Left colon (tissue), 2 donors: Measurements from ENCODE around the gene DCST1. TPM values are rescaled to one million over a fixed set of nuclear protein-coding genes. Genes with fewer than 3 reads are reported as not detected.

ENCODE experiments used
- ATAC-seq: fragments of 200-7000 bp; cut with Tn5 transposase; one replicate; pipeline ENCODE4 v1.9.1; 2020; ENCODE audit warnings: mild to moderate bottlenecking, moderate library complexity
- DNase-seq, 2 donors: peaks; one replicate each; pipeline ENCODE4 v3.0.0-alpha.2; 2020
- intact Hi-C, 2 donors: fragments of 100-400 bp; cut with DNase I in 1 of 2; cut with micrococcal nuclease in 1 of 2; formaldehyde crosslinking; loops; one replicate each; pipeline versions ENCODE4 v1.11.2 to v1.14.0; 2022; cut with DNase I, micrococcal nuclease
- total RNA-seq, 2 donors: library from RNA; stranded (reverse); fragmentation: NEBNext Ultra II Directional; extraction: Animal tissue kit (Norgen Biotek cat#: 25700); gene quantifications; one replicate each; pipeline ENCODE4 v1.2.1, GENCODE V29; 2021
- donor health status: DM: no; HTN: no; CAD: no.
- donor health status: DM: yes; HTN: yes; CAD: no.

Gene DCST1
- total RNA-seq, 2 donors from 2014 or later, result 0.21 TPM; not detected in 1

DNA sequence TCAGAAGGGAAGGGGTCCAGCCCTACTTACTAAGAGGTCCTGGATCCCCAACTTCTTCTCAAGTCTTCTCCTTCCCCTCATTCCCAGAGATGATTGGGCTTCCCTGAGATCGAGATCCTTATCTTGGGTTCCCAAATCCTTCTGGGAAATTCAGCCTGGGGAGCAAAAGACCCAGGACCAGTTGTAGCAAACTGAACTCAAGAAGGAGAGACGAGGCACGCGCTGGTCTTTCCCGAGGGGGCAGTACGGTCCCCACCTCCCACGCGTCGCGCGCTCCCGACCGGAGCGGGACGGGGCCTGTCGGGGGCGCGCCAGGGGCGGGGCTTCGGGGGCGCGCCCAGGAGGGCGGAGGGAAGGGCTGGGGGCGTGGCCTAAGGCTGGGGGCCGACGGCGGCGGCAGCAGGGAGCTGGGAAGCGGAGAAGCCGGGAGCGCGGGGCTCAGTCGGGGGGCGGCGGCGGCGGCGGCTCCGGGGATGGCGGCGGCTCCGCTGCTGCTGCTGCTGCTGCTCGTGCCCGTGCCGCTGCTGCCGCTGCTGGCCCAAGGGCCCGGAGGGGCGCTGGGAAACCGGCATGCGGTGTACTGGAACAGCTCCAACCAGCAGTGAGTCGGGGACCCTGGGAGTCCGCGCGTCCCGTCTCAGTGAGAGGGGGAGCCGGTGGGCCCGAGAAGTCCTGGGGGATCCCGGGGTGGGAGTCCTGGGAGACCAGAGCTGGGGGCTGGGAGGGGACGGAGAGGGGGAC, 45.0 kb downstream of the DCST1 start, which contains the start of gene EFNA3:
Gene EFNA3, plus strand, starts transcription at position 369 of the 741 bp plus-strand sequence. Its CDS starts 105 bp downstream, at position 474.
- intact Hi-C loops, result no loop called here
- ATAC-seq (peak; percentile 52), DNase-seq (peak; percentile 75 to 88)

GRCh38 chr1:155079210-155079486, 45.5 kb downstream of the DCST1 start:
- no peak for DNase-seq
- ATAC-seq, result no peak
- intact Hi-C loops, result no loop called here

DNA sequence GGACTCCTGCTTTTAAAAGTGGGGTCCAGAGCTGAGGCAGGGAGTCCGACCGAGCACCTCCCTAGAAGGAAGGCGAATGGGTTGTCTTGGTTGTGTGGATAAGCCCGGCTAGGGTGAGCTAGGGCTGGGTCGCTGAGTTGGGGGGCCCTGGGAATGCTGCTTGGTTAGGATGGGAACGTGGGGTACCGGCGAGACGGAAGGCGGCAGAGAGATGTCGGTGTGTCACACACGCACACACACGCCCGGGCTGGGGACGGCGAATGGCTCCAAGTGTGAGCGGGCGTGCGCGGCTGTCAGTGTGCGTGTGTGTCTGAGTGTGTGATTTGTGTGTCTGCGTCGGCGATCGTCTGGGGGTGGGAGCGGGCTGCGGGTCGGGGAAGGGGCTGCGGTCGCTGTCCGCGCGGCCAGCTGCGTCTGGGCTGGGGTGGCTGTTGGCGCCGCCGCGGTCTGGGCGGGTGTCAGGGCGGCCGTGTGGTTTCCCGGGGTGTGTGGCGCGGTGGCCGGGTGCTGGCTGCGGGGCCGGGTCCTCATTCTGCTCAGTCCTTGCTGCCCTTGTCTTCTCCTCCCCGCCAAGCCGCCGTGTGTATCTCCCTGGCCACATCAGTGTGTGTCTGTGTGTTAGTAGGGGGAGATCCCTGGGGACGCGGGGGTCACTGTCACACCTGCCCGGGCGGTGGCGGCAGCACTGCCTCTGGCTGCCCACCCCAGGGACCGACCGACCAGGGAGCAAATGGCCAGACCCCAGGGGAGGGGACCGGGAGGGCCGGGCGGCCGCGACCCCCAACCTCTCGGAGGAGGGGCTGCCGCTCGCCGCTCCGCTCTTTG, 46.1 kb downstream of the DCST1 start:
- intact Hi-C loops, result no loop called here
- no peak for ATAC-seq
- peak in 1 of 2 donors; percentile 52 for DNase-seq

GRCh38 chr1:155080312-155081228, 46.9 kb downstream of the DCST1 start:
- ATAC-seq (no peak), DNase-seq (peak in 1 of 2 donors; percentile 74)
- intact Hi-C loops, result no loop called here

- intact Hi-C loops, result no loop called here
- ATAC-seq (no peak), DNase-seq (peak in 1 of 2 donors; percentile 66)
Observed at GRCh38 chr1:155081472-155082300, 48.1 kb downstream of the DCST1 start.

GRCh38 chr1:155082301-155083051, 48.9 kb downstream of the DCST1 start:
- intact Hi-C loops, result no loop called here
- ATAC-seq (peak; percentile 9), DNase-seq (peak; percentile 59 to 75)

DNA sequence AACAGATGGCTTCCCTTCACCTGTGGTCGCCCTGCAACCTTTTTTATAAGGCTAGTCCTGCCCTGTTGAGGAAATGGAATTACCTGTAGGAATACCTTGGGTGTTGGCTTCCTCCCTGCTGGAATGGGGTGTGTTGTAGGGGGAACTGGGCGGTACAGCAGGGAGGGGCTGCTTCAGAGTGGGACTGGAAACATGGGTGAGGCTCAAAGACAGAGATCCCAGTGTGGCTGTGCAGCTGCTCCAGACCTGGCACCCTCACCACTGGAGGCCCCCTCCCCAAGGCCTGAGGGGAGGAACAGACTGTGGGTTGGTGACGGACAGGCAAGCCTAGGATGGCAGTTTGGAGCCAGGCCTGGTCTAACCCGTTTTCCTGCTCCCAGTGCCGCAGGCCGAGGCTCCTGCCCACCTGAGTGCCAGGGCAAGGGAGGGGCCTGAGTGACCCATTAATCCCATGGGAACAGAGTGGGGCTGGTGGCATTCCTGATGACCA, 49.5 kb downstream of the DCST1 start:
- intact Hi-C loops, result no loop called here
- DNase-seq (peak; percentile 74 to 91), ATAC-seq (peak; percentile 54)

GRCh38 chr1:155083865-155084721, 50.5 kb downstream of the DCST1 start:
- ATAC-seq, result peak; percentile 2
- intact Hi-C loops, result no loop called here
- peak; percentile 82 for DNase-seq

DNA sequence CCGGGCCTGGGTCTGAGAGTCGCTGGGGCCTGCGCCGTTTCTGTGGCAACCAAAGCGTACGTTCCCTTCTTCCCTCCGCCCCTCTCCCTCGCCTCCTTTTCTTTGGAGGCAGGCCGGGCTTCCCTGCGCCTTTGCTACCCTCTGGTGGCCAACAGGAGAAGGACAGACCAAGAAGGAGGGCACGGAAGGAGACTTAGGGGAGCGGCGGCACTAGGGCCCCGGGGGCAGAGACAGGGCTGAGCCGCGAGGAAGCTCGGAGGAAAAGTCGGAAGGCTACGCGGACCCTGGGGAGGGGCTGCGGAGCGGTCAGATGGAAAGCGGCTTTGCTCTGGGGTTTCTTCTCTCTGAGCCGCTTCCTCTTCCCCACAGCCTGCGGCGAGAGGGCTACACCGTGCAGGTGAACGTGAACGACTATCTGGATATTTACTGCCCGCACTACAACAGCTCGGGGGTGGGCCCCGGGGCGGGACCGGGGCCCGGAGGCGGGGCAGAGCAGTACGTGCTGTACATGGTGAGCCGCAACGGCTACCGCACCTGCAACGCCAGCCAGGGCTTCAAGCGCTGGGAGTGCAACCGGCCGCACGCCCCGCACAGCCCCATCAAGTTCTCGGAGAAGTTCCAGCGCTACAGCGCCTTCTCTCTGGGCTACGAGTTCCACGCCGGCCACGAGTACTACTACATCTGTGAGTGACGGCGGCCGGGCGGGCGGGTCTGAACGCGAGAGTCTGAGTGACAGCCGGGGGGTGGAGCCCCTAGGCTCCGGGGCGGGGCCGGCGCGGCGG, 51.3 kb downstream of the DCST1 start:
- DNase-seq, result peak; percentile 93 to 98
- ATAC-seq, result peak; percentile 68
- intact Hi-C loops, result no loop called here

DNA sequence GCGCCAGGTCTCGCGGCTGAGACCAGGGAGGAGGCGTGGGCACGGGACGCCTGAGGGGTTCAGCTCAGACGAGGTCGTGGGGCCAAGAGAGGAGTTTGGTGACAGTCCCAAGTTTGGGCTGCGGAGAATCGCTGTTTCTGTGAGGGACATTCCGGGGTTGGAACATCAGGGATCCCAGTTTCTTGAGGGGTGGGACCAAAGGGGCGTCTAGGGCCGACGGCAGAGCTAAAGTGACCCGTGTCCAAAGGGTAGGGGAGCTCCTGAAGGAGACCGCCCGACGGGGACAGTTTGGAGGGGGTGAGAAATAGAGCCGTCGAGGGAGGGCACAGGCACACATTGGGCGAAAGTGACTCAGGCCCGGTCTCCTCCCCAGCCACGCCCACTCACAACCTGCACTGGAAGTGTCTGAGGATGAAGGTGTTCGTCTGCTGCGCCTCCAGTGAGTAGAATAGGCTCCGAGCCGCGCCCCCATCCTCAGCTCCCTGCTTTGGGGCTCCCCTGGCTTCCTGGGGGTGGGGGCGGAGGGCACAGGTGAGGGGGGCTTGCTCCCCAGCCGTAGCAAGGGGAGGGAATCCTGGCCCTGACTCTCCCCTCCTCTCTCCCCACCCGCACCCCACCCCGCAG, 52.0 kb downstream of the DCST1 start:
- intact Hi-C loops, result no loop called here
- peak; percentile 84 to 87 for DNase-seq
- peak; percentile 31 for ATAC-seq

DNA sequence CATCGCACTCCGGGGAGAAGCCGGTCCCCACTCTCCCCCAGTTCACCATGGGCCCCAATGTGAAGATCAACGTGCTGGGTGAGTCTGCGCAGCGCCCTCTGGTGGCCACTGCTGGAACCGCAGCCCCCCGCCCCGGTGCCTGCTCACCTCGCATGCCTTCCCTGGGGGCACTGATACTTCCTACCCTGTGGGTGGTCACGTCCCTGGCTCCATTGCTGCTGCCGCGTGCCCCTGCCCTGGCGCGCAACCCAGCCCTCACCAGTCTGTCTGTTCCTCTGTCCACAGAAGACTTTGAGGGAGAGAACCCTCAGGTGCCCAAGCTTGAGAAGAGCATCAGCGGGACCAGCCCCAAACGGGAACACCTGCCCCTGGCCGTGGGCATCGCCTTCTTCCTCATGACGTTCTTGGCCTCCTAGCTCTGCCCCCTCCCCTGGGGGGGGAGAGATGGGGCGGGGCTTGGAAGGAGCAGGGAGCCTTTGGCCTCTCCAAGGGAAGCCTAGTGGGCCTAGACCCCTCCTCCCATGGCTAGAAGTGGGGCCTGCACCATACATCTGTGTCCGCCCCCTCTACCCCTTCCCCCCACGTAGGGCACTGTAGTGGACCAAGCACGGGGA, 52.6 kb downstream of the DCST1 start:
- peak; percentile 52 to 78 for DNase-seq
- ATAC-seq, result no peak
- intact Hi-C loops, result no loop called here

GRCh38 chr1:155086856-155087535, 53.4 kb downstream of the DCST1 start:
- DNase-seq (no peak), ATAC-seq (no peak)
- intact Hi-C loops, result no loop called here

DNA sequence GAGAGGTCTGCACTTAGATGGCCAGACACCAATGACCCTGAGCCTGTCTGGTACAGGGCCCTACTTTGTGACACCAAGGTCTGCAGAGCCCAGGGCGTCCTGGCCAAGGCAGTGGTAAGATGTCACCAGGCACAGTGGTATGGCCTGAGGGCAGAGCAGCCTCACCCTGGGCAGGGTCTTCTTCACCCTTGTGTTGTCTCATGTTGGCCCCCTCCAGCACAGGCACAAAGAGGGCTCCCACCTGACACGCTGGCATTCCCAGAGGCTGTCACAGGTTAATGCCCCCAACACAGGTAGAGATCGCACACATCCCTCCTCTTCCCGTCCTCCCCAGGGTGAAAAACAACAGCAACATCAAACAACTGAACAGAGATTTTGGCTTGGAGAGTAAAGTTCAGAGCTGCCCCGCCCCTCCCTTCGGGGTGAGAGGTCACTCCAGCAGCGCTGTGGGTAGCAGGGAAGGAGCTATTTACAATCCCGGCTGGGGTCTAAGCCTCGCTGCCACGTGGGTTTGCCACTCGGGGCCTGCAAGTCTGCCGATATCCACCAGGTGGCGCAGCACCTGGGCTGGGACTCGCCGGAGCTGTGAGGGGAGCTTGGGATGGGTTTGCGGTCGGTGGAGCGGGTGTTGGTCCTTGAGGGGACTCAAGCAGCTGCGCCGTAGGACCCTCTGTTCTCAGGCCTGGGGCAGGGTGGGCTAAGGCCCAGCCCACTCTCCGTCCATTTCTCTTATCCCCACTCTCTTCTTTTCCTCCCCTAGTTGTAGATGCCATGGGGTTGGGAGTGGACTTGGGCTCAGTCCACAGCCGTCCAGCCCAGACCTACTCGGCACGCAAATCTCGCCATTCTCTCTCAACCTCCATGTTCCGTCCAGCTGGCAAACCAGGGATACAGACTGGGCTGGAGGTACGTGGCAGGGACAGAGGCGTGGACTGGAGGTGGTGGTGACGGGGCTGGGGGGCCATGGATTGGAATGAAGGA, 57.7 kb downstream of the DCST1 start:
- intact Hi-C loops, result loop anchor here (2.0 to 5.0 kb wide), 2 partner anchors 77 to 81 kb away; partner anchors contain the start of genes KRTCAP2 (in 1 of the 2) and TRIM46 (in 1 of the 2)

More for the DNA sequence above, 57.7 kb downstream of the DCST1 start:
- DNase-seq (peak; percentile 65 to 81), ATAC-seq (peak; percentile 59)
